22Rv1 (cell line): Measurements from ENCODE around the gene NDRG3.

Experiments
- CTCF ChIP-seq: fragments of 450-650 bp; IDR thresholded peaks from 2 replicates; pipeline ENCODE4 v1.5.1; 2017; ENCODE audit warnings: mild to moderate bottlenecking
- ZFX ChIP-seq: fragments of 450-650 bp; IDR thresholded peaks from 2 replicates; pipeline ENCODE4 v1.6.1; 2017; ENCODE audit warnings: antibody characterized with exemption, borderline replicate concordance

DNA sequence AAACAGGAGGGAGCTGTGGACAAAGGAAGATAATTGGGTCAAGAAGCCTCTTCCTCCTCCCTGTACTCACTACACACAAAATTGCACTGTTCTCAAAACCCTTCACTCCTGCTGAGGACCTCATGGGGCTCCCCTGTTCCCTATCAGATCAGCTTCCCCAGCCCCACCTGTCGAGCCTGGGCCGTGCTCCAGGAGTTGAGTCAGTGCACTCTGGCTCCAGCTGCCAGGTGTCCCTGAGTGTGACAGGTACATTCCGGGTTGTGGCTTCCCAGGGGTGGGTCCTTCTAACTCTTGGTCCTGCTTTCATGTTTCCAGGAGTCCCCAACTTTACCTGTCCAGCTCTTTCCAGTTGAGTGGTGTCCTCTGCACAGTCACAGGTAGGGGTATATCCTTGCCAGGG is 131.9 kb downstream of the NDRG3 start:
- TF ChIP-seq CTCF (no peak), ZFX (no peak)
